Endometrium (tissue), 2 donors: ENCODE data around the gene C14orf180.

Experiments used
- FAIRE-seq: peaks from 2 replicates; lab custom pipeline; 2012; peaks lifted over from hg19 to GRCh38; lab: Jason Lieb, UNC
- donor health status: control.
- donor health status: control.

The C14orf180 gene

GRCh38 chr14:104593710-104594136 is 14.2 kb downstream of the C14orf180 start:
- FAIRE-seq = peak; percentile 4

- FAIRE-seq = no peak
These were observed 14.9 kb downstream of the C14orf180 start for GRCh38 chr14:104594310-104595046.

GRCh38 chr14:104595116-104595675 is 15.6 kb downstream of the C14orf180 start:
- FAIRE-seq = no peak

- FAIRE-seq = no peak
These were observed 16.4 kb downstream of the C14orf180 start for GRCh38 chr14:104595911-104596450.

- no peak for FAIRE-seq
These were observed 16.9 kb downstream of the C14orf180 start for GRCh38 chr14:104596451-104596918.

GRCh38 chr14:104596927-104597351 is 17.4 kb downstream of the C14orf180 start:
- no peak for FAIRE-seq

GRCh38 chr14:104597576-104597975 is 18.0 kb downstream of the C14orf180 start:
- FAIRE-seq = no peak

GRCh38 chr14:104598039-104598909 is 18.7 kb downstream of the C14orf180 start:
- no peak for FAIRE-seq

GRCh38 chr14:104598910-104599273 is 19.3 kb downstream of the C14orf180 start:
- no peak for FAIRE-seq

- no peak for FAIRE-seq
These were observed 19.9 kb downstream of the C14orf180 start for GRCh38 chr14:104599446-104599845.

- no peak for FAIRE-seq
These were observed 20.6 kb downstream of the C14orf180 start for GRCh38 chr14:104600141-104600643.

GRCh38 chr14:104600805-104601204 is 21.2 kb downstream of the C14orf180 start:
- no peak for FAIRE-seq

GRCh38 chr14:104601786-104602185 is 22.2 kb downstream of the C14orf180 start:
- no peak for FAIRE-seq

- no peak for FAIRE-seq
These were observed 22.9 kb downstream of the C14orf180 start for GRCh38 chr14:104602315-104602932.

GRCh38 chr14:104602933-104603325 is 23.4 kb downstream of the C14orf180 start:
- FAIRE-seq = no peak

- FAIRE-seq = no peak
These were observed 24.3 kb downstream of the C14orf180 start for GRCh38 chr14:104603711-104604401.

GRCh38 chr14:104604458-104605449 is 25.2 kb downstream of the C14orf180 start, which contains the start of gene TMEM179:
Gene TMEM179, minus strand, starts transcription at chr14:104604772. Its CDS starts 31 bp downstream, at chr14:104604741.
- FAIRE-seq = no peak

GRCh38 chr14:104609666-104610065 is 30.1 kb downstream of the C14orf180 start:
- FAIRE-seq = no peak

GRCh38 chr14:104610749-104611310 is 31.3 kb downstream of the C14orf180 start:
- FAIRE-seq = no peak
